ENCODE data around the gene IL36G. TPM values are rescaled to one million over a fixed set of nuclear protein-coding genes. Genes with fewer than 3 reads are reported as not detected.

Gene IL36G
- polyA plus RNA-seq, 1 donor (not counting 4 experiments of a cell fraction or from before 2014, with no cell fraction given): 20.2 TPM

GRCh38 chr2:112954364-112954763 lies 23.4 kb upstream of the IL36G start:
- no peaks in the 10 kb centered on the region for H3K79me2 ChIP-seq (ENCODE audit: control insufficient read depth, insufficient read depth, low read length)
- H2AFZ ChIP-seq (ENCODE audit: control insufficient read depth, low read length): peak overlapping the region; percentile 58
- peaks cover 10% of the 10 kb centered on the region for H3K4me1 ChIP-seq (ENCODE audit: control insufficient read depth, extremely low read depth, insufficient read depth, low read length)
- H3K27ac ChIP-seq (ENCODE audit: control insufficient read depth, insufficient read depth, low read length): no peak overlapping the region
- H3K27me3 ChIP-seq (ENCODE audit: control insufficient read depth, extremely low read depth, insufficient read depth, low read length): no peaks in the 10 kb centered on the region
- dilution Hi-C loops (cut with MboI; ENCODE audit: extremely low pct_ligation_motif_present, low sequenced_read_pairs): no loop called here
- peak overlapping the region; percentile 52 for H3K4me2 ChIP-seq (ENCODE audit: control insufficient read depth, extremely low read depth, insufficient read depth, low read depth, low read length)
- H3K36me3 ChIP-seq (ENCODE audit: control insufficient read depth in 2 of 2, extremely low read depth in 1 of 2, insufficient read depth in 2 of 2, low read length in 2 of 2): no peaks in the 10 kb centered on the region
- H3K9ac ChIP-seq (ENCODE audit: control insufficient read depth, extremely low read depth, insufficient read depth, low read length): no peak overlapping the region
- H3K9me1 ChIP-seq (ENCODE audit: control insufficient read depth, extremely low read depth, insufficient read depth, low read length): no peaks in the 10 kb centered on the region
- H3K9me3 ChIP-seq (ENCODE audit: control insufficient read depth, low read depth, low read length): no peaks in the 10 kb centered on the region
- H4K20me1 ChIP-seq (ENCODE audit: control insufficient read depth, extremely low read depth, insufficient read depth, low read length): no peaks in the 10 kb centered on the region
- no peak for TF ChIP-seq CTCF (optimal IDR thresholded peaks at IDR 0.05 in 1 of 3, IDR thresholded peaks at IDR 0.05 in 1 of 3, conservative IDR thresholded peaks at IDR 0.05 in 1 of 3; ENCODE audit: extremely low read depth in 1 of 3, insufficient read depth in 2 of 3, low read length in 3 of 3)
- TF ChIP-seq EZH2 (IDR thresholded peaks at IDR 0.05; ENCODE audit: low read length): no peak
- H3K4me3 ChIP-seq (ENCODE audit: control insufficient read depth in 2 of 3, extremely low read depth in 1 of 3, insufficient read depth in 2 of 3, low read depth in 1 of 3, low read length in 3 of 3): no peak overlapping the region
- no peak for DNase-seq (ENCODE audit: low read depth, low spot score)
- no peak for FAIRE-seq

- Histone ChIP-seq H3K4me2 (ENCODE audit: control insufficient read depth, extremely low read depth, insufficient read depth, low read depth, low read length) (no peak overlapping the region), H3K79me2 (ENCODE audit: control insufficient read depth, insufficient read depth, low read length) (no peaks in the 10 kb centered on the region), H3K9me1 (ENCODE audit: control insufficient read depth, extremely low read depth, insufficient read depth, low read length) (no peaks in the 10 kb centered on the region), H3K4me3 (ENCODE audit: control insufficient read depth in 2 of 3, extremely low read depth in 1 of 3, insufficient read depth in 2 of 3, low read depth in 1 of 3, low read length in 3 of 3) (no peak overlapping the region), H3K9me3 (ENCODE audit: control insufficient read depth, low read depth, low read length) (no peaks in the 10 kb centered on the region), H2AFZ (ENCODE audit: control insufficient read depth, low read length) (no peak overlapping the region), H3K27ac (ENCODE audit: control insufficient read depth, insufficient read depth, low read length) (no peak overlapping the region), H3K36me3 (ENCODE audit: control insufficient read depth in 2 of 2, extremely low read depth in 1 of 2, insufficient read depth in 2 of 2, low read length in 2 of 2) (no peaks in the 10 kb centered on the region), H3K9ac (ENCODE audit: control insufficient read depth, extremely low read depth, insufficient read depth, low read length) (no peak overlapping the region), H4K20me1 (ENCODE audit: control insufficient read depth, extremely low read depth, insufficient read depth, low read length) (no peaks in the 10 kb centered on the region), H3K4me1 (ENCODE audit: control insufficient read depth, extremely low read depth, insufficient read depth, low read length) (peaks cover 10% of the 10 kb centered on the region), H3K27me3 (ENCODE audit: control insufficient read depth, extremely low read depth, insufficient read depth, low read length) (no peaks in the 10 kb centered on the region)
- dilution Hi-C loops (cut with MboI; ENCODE audit: extremely low pct_ligation_motif_present, low sequenced_read_pairs): no loop called here
- FAIRE-seq (no peak), DNase-seq (ENCODE audit: low read depth, low spot score) (no peak)
- TF ChIP-seq CTCF (optimal IDR thresholded peaks at IDR 0.05 in 1 of 3, IDR thresholded peaks at IDR 0.05 in 1 of 3, conservative IDR thresholded peaks at IDR 0.05 in 1 of 3; ENCODE audit: extremely low read depth in 1 of 3, insufficient read depth in 2 of 3, low read length in 3 of 3) (no peak), EZH2 (IDR thresholded peaks at IDR 0.05; ENCODE audit: low read length) (no peak)
These were observed 20.3 kb upstream of the IL36G start for GRCh38 chr2:112957511-112957910.
